GM21717 (cell line): Measurements from ENCODE around the gene MARK3.
"Not testable (repeated sequence)": the region's sequence is repeated elsewhere in the genome, so short reads cannot be mapped to it uniquely, and the experiment has no call there.

Experiments used
- ATAC-seq: cut with Tn5 transposase; IDR thresholded peaks from one replicate; pipeline ENCODE4 v1.9.1; 2021; ENCODE audit warnings: mild to moderate bottlenecking, moderate library complexity; ENCODE audit not compliant: unreplicated experiment

MARK3 gene

DNA sequence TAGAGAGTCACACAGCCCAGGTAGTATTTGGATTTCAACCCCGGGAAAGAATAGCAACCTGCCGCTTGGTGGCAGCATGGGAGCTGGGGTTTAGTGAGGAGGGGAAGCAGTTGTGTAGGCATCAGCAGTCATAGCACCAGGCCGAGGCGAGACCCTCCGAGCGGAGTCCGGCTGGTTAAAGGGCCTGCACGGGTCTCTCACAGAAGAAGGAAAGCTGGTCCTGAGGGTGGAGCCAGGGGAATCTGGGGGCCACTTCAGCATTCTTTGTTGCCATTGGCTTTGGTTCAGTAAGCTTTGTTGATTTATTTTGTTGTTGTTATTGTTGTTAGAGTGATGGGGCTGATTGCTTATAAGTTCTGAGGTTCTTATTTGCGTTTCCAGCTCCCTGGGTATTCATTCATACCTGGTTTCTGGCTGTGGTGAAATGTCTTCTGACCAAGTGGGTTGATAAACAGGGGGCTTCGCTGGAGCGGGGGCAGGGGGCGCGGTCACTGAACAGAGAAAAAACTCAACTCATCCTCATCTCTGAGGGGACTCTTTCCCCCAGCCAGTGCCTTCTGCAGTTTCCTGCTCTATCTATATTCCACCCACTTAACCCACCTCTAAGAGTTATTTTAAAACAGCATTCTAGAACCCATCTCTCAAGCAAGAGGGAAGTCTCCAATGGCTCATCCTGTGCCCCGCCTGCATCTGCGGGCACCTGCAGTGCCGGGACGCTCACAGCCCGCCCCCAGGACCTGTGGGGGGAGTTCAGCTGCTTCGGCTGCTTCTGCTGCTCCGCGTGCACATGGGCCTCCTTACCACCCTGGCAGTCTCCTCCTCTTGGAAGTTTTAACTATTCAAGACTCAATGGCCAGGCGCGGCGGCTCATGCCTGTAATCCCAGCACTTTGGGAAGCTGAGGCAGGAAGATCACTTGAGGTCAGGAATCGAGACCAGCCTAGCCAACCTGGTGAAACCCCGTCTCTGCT is 125.8 kb downstream of the MARK3 start:
- no peak for ATAC-seq

DNA sequence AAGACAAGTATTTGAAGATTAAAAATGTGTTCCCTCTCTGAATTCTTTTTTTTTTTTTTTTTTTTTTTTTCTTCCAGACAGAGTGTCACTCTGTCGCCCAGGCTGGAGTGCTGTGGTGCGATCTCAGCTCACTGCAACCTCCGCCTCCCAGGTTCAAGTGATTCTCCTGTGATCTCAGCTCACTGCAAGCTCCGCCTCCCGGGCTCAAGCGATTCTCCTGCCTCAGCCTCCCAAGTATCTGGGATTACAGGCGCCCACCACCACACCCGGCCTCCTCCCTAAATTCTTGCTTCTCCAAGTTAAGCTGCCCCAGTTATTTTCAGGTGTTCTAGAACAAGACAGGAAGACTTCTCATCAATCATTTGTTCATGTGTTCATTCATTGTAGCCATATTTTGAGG is 127.0 kb downstream of the MARK3 start:
- not testable (repeated sequence) for ATAC-seq

DNA sequence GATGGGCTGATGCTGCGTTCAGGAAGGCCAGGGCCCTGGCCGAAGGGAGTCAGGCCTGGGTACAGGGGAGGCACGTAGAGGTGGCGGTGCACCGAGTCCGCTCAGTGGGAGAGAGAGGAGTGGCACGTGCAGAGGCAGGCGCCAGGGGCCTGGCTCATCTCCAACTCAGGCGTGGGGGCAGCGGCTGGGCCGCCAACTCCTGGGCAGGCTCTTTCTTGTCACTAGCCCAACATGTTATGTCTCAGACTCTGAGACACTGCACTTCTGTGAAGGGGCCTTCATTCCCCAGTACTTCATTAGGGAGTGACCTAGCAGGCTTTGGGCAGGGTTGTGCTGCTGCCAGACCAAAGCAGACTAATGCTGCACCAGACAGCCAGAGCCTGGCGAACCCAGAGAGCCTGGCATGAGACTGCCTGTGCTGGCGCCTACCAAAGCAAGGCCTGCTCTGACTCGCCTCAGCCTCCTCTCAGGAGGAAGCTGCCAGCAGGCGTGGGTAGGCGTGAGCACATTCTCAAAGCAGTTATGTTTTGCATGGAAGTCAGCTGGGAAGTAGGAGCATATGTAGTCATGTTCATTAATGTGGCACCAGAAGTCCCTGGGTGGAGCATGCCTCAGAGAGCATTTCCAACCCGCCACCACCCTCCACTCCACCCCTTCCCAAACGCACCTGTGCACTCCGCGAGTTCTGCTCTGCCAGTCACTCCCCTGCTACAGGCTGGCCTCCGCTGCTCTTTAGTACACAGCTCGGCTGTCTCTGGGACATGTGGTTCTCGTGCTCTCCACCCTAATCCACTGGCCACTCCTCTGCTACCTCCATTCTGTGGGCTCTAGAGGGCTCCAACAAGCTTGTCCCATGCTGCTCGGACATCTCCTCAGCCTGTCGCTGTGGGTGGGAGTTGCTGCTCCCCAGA is 127.7 kb downstream of the MARK3 start:
- ATAC-seq: no peak

DNA sequence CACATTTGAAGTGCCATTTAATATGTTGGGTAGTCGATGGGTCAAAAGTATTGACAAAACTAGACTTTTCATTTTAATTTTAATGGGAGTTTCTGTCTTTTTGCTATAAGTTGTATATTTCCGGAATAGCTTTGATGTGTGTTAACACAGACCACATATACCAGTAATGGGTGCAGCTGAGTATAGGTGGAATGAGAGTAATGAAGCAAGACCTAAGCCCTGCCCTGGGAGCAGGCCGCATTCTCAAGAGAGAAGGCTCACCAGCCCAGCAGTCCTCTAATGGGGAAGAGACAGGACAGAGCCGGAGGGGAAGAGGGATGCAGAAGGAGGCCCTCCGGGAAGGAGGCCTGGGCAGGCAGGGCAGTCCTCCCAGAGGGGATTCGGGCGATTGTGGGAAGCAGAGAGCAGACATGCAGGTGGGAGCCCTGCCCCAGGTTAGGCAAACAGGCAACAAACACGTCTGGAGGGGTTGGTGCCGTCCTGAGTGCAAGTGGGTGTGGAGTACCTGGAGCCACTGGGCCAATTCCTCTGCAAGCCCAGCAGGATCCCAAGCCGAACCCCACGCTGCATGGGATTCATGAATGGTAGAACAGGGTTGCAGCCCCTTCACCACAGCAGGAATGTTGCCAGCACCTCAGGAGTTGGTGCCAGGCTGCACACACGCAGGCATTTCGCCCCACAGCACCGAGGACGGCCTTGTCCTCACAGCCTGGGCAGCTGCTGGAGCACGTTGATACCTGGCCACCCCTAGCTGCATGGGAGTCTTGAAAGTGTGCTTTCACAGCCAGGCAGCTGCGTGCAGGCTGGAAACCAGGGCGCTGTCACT is 129.6 kb downstream of the MARK3 start:
- ATAC-seq: no peak

DNA sequence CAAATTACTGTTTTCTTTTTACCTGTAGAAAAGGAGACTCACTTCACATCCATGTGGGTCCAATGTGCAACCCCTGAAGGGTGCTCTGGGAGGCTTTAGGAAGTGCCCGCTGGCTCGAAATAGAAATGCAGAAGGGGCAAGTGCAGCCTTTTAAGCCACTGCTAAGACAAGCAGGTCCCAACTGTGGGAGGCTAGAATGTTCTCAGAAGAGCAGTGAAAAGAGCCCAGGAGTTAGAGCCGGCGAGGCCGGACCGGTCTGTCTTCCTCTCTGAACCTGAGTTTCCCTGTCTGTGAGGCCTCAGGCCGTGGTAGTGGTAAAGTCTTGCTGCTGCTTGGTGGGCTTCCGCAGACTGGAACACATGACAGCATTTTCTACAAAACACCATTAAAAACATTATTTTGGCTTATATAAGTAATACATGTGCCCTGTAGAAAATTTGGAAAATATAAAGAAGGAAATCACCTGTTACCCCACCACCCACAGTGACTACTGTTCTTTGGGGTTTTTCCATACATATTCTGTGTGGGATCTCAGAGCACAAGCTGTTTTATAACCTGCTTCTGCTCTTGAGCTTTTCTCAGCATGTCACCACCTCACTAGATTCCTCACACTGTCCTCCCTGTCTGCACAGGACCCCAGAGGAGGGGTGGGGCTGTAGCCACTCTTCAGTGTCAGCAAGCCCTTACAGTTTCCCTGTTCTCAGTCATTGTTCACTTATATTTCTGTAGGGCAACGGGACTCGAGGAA is 131.4 kb downstream of the MARK3 start:
- no peak for ATAC-seq

DNA sequence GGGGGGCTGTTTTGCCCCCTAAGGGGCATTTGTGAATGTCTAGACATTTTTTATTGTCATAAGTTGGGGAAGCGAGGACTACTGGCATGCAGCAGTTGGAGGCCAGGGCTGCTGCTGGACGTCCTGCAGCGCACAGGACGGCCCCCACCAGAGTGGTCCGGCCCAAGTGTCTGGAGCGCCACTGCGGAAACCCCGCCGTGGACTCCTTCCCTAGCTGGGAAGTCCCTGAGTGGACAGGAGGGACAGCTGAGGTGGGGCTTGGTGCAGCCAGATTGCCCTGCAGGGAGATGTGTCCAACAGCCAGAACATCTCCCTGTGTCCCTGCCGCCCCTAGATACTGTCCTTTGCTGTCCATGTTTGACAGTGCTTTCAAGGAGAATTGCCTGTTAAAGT is 132.0 kb downstream of the MARK3 start:
- ATAC-seq: no peak

DNA sequence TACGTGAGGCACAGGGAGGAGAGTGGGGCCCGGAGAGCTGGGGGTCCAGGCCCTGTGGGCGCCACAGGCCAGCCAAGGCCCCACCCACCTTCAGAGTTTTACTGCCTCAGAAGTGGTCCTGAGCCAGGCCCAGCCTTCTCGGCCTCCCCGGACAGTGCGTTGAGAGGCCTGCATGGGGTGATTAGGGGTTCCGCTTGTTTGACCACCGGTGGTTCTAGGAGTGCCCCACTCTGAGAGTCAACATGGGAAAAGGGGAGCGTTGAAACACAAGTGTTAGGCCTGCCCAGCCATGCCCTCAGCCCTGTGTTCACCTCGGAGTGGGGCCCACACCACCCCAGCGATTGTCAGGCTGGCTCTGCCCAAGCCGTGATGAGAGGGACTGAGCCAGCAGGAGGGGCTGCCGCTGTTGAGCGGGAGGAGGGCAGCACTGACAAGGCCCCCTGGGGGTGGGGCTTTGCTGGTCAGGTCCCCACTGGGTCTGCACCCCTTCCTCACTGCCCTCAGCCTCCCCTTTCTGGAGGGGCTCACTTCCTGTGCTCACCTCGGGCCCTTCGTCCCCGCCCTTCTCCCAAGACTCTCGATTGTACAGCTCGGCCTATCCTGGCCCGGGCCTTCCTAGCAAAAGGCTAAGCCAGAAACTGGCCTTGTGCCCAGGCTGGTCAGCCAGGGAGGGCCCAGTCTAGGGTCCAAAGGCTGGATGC is 132.7 kb downstream of the MARK3 start:
- no peak for ATAC-seq

DNA sequence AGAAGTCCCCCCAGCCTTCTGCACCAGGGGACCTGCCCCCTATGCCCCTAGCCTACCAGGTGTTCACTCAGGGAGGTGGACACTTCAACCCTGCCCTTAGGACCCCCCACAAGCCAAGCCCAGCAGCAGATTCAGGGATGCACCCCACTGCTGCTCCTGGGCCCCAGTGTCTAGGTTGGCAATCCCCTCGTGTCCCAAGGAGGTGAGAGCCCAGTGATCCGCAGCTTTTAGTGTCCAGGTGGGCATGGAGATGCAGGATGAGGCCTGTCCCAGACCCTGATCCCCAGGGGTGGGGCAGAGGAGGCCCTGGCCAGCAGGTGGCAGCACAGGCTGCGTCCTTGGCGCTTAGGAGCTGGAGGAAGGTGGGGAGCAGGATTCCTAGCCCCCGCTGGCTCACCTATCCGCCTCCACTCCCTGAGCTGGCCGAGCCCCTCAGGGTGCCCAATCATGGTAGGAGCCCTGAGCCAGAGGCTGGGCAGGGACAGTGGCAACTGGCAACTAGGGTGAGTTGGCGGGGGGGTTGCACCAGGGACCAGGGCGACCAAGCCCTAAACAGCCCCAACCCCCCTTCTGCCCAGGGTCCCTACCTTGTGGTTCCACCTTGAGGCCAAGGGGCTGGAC is 133.3 kb downstream of the MARK3 start:
- ATAC-seq: no peak

DNA sequence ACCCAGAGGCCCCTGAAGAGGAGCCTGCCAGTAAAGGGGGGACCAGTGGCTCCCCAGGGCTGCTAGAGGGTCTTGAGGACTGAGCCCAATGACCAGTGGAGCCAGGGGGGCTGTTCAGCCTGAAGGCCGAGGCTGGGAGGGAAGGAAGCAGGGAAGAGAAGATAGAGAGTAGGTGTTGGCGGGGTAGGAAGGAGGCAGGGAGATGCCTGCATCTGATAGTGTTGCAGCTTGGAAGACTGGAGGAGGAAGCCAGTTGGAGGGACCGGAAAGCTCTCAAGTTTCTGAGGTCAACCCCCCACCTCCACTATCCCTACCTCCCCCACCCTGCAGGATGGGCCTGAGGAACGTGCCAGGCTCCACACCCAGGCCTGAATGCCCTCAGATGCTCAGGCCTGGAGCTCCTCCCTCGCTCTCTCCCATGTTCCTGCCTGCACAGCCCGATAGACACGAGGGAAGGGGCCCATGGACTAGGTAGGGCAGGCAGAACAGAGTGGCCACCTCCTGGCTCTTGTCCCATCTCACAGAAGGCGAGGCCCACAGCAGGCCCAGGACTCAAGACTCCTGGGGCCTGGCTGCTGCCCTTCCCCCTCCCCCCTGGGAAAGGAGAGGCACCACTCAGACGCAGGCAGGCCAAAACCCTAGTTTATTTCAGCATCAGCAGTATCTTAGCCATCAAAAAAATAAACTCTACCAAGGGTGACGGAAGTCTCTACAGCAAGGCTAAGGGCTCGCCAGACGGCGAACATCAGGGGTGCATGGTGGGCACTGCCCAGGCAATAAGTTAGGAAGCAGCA is 134.0 kb downstream of the MARK3 start:
- no peak for ATAC-seq

DNA sequence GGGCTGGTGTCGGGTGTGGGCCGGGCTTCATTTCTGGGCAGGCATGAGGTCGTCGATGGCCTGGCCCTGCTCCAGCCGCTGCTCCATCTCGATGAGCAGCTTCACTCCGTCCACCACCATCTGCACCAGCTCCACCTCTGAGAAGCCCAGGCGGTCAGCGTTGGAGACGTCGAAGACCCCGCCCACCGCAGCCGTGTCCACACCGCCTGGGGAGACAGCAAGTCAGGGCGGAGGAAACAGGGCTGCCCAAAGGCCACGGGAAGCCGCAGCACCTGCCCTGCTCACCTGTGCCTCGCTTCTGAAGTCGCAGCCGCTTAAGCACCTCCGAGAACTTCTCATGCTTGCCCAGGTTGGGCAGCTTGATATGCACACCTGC is 134.6 kb downstream of the MARK3 start:
- no peak for ATAC-seq

DNA sequence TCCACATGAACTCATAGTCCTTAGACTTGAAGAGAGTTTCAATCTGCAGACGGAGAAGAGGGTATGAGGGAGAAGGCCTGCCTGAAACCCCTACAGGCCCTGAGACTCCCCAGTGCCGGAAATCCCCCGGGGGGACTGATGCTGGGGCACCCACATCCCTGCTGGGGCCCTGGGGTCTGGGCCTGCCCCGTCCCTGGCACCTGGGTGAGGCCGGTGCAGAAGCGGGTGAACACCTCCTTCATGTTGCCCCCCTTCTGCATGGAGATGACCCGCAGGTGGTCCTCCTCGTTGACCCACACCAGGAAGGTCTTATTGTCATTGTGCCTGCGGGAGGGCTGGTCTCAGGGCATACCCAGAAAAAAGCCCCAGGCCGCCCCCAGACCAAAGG is 135.0 kb downstream of the MARK3 start:
- no peak for ATAC-seq

DNA sequence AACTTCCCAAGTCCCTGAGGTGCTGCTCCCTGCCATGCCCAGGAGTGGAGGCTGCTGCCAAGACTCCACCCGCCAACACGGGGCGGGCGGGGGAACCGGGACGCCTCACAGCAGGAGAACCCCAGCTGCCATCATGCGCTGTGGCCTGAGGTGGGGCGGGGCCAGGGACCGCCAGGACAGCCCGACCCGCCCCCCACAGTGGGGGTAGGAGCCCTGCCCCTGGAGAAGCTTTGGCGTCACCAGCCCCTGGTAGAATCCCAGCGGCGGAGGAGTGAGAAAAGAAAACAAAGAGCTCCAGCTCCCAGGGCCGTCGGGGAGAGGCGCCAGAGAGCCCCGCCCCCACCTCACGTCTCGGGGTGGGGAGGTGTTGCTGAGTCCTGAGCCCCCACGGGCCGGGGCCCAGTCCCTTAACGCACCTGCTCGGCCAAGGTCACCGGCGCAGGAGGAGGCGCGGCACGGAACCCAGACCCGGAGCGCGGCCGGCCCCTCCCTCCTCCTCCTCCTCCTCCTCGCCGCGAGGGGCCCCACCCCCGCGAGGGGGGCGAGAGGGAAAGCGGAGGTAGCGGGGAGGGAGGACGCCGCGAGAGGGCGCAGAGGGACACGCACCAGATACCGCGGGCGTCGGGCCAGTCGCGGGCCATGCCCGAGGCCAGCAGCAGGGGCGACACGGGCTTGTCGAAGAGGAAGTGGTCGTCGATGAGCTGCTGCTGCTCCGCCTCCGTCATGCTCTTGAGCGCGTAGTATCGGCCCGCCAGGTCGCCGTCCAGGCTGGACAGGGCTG is 135.6 kb downstream of the MARK3 start:
- no peak for ATAC-seq

DNA sequence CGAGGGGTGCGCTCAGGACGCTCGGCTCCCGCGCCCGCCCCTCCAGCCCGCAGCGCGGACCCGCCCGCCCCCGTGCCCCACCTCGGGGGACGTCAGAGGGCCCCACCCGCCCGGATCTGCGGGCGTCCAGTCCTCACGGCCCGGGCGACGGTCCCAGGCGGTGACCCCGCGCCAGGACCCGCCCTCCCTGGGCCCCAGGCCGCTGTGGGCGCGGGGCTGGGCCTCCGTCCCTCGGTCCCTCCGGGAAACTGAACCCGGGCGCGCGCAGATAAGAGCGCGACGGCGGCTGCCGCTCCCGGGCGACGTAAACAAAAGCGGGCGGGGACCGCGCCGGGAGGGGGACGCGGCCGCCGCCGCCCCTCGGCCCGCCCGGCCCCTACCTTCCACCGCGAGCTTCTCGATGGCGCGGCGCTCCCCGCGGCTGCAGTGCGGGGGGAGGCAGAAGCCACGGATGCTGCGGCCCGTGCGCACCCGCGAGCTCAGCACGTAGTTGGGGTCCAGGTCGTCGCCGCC is 136.3 kb downstream of the MARK3 start:
- no peak for ATAC-seq

DNA sequence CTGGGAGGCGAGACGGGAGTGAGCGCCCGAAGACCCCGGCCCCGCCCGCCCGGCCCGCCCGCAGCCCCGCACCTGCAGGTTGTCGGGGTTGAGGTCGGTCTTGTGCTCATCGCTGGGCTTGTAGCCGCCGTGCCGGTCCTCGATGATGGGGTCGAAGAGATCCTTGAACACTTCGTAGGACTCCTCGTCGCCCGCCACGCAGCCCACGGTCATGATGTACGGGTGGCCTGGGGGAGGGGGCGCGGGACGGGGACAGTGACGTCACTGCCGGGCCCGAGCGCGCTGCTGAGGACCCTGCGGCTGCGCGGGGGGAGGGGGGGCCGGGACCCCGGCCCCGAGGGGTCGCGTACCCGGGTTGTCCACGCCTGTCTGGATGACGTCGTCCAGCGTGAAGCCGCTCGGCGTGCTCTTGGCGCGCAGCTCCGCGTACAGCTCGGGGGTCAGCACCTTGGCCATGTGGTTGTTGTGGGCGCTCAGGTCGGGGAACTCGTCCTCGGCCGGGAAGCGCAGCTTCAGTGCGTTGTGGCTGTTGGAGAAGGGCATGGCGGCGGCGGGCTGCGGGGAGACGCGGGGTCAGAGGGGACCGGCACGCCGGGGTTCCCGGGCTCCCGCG is 136.8 kb downstream of the MARK3 start:
- ATAC-seq: no peak

DNA sequence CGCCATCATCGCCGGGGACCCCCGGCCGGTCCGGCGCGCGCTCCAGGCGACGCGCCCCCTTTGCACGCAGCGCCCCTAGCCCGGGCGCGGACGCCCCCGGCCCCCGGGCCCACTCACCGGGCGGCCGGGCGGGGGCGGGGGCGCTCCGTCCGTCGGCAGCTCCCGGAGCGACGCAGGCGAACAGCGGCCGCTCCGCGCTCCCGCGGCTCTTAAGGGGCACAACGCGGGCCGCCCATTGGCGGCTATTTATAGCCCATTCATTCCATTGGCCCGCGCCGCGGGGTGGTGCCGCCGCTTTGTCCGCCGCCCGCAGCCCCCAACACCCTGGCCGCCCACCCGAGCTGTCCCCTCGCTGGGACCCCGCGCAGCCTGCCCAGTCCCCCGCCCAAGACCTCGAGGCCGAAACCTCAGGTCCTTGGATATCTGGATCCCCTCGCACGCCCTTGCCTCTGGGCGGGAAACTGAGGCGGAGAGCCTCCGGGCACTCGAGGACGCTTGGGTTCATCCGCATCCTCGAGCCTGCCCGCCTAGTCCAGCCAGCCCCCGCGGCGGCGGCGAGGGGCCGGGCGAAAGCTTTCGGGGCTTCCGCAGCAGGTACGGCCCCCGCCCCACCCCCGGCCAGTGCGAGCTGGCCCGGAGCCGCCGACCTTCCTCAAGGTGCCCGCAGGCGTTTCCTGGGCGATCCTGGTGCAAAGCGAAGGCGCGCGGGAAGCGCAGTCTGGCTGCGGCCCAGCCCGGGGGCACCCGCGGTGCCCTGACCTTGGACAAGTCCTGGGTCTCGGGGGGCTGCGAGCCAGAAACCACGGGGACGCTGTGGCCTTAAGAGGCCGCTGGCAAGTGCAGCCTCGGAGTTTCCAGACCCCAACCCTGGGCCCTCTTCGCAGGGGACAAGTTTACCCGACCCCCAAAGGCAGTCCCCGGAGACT is 137.7 kb downstream of the MARK3 start, which contains the start of gene CKB:
CKB (minus strand) TSS at position 182 of the 926 bp plus-strand sequence. CDS start 337 bp downstream, outside the sequence.
- ATAC-seq: no peak

DNA sequence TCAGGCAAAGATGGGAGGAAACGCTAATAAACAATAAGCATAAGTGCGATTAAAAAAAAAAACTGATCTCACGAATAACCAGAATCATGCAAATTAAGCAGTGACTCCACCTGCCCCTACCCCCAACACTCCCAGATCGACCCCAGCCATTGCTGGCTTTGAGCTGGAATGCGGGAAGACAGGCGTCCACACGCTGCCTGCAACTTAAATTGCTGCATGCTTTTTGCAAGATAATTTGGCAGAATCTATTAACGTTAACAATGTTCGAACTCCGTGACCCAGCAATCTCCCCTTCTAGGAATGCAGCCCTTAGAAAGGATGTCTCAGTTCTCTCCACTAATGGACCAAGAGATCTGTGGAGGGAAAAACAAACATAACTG is 138.3 kb downstream of the MARK3 start:
- no peak for ATAC-seq
